SKM-1 (cell line): ENCODE measurements around the gene GOSR1.
"Not testable (repeated sequence)": the region's sequence is repeated elsewhere in the genome, so short reads cannot be mapped to it uniquely, and the experiment has no call there.

Source experiments
- DNase-seq: peaks from one replicate; lab custom pipeline; 2025; ENCODE audit not compliant: unreplicated experiment; lab: John Stamatoyannopoulos, UW

Gene GOSR1

DNA sequence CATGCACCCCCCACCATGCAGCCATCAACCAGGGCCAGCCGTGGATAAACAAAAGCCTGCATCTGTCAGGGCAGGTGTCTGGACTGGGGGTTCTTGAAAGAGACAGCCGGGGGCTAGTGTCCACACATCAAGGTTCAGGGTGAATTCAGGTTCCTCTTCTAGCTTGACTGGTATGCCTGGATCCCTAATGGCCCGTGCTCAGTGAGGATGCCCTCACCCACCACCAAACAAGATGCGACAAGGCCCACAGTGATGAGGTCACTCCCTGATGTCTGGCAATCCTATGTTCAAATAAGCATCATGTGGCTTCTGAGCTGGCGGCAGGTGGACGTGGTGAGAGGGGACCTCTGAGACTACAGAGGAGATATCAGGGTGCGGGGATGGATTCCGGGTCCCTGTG, 64.6 kb downstream of the GOSR1 start:
- no peak for DNase-seq

DNA sequence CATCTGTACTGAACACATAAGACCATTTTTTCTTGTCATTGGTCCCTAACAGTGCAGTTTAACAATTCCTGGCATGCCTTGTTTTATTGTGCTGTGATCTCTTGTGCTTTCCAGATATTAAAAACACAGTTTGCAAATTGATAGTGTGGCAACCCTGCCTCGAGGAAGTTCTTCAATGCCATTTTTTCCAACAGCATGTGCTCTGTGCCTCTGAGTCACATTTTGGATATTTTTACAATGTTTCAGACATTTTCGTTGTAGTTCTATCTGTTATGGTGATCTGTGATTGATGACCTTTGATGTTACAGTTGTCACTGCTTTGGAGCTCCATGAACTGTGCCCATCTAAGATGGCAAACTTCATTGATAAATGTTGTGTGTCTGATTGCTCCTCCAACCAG, 66.2 kb downstream of the GOSR1 start:
- no peak for DNase-seq

DNA sequence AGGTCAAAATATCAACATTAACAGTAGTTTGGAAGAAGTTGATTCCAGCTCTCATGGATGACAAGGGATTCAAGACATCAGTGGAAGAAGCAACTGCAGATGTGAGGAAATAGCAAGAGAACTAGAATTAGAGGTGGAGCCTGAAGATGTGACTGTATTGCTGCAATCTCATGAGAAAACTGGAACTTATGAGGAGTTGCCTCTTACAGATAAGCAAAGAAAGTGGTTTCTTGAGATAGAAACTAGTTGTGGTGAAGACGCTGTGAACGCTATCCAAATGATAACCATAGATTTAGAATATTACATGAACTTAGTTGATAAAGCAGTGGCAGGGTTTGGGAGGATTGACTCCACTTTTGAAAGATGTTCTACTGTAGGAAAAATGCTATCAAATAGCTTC, 67.8 kb downstream of the GOSR1 start:
- peak; percentile 37 for DNase-seq

DNA sequence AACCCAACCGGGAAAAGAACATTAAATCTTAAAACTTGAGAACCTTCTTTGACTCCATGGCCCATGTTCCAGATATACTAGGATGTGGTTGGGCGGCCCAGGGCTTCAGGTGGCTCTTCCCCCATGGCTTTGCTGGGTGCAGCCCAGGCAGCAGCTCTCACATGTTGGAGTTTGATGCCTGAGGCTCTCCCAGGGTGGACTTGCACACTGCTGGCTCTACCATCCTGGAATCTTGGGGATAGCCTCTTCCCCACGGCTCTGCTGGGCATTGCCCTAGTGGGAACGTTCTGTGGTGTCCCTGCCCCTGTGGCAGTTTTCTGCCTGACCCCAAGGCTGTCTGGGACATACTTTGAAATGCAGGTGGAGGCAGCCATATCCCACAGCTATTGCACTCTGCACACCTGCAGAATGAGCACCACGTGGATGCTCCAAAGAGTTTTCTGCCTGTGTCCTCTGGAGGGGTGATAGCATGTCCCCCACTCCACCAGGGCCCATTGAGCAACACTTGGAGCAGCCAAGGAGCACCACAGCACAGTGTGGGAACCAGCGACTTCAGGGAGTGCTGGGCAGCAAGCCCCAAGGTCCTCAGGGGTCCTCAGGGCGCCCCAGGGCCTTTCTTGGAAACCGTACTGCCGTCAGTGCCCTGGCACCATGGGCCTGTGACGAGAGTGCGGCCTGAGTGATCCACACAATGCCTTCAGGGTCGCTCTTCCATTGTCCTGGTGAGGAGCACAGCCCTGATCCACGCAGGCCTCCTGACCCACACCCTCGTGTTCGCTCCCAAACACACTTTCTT, 70.8 kb downstream of the GOSR1 start:
- no peak for DNase-seq

DNA sequence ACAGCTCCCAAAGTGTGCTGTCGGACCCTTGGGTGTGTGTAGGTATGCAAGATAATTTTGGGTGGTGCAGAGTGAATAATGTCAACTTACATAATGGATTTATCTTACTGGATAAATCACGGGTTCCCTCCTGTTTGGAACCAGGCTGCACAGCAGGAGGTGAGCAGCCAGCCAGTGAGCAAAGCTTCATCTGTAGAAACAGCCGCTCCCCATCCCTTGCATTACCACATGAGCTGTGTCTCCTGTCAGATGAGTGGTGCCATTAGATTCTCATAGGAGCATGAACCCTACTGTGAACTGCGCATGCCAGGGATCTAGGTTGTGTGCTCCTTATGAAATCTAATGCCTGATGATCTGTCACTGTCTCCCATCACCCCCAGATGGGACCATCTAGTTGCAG, 72.0 kb downstream of the GOSR1 start:
- not testable (repeated sequence) for DNase-seq

DNA sequence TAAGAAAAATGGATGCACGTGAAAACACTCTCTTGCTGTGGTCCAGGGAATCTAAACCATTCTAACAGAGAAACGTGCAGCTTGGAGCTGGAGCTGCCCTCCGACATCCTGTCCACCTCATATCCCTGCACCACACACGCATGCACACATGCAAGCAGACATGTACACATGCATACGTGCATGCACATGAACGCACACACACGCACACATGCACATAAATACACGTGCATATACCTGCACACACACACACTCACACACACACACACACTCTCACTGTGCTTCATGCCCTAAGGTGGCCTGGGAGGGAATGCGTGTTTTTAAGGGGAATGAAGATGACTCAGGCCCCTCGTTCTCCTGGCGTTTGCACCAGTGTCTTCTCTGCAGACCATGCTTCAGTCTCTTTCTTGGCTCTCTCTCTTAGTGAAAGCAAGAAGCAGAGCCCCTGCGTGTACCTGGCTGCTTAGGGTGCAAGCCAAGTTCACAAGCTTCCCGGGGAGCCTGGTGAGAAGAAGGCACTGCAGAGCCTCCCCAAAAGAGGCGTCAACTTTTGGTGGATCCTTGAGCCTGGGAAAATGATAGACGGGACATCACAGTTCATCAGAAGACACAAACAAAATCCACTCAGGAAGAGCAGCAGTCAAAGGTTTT, 72.8 kb downstream of the GOSR1 start:
- no peak for DNase-seq

DNA sequence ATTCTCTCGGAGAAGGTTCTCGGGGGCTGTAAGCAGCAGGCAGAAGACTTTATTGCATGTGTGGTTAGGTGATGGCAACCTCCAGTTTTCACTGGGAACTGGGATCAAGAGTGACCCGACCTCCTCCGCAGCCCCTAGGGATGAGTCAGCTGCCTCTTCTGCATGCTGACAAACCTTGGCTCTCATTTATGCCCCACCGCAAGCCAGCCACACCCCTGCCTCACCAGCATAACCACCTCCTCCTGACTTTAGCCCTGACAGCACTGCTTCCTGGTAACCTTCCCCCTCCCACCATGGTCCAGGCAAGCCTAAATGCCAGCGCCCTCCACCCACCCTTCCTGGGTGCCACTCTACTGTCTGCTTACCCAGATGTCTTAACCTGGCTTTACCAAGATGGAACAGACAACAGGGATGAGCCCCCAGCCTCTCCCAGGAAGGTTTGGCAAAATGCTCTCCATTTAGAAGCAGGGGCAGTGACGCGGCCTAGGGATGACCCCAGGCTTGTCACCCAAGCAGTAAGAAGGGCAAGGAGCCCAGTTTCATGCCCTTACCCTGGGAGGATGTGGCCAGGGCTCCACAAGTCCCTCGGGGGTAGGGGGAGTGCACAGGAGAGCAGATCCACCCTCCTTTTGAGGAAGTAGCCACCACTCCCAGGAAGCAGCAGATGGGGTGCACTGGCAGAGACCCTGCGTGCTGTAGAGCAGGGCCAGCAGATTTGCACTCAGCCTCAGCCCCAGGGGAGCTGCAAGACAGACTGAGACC, 73.5 kb downstream of the GOSR1 start:
- peak; percentile 71 for DNase-seq

DNA sequence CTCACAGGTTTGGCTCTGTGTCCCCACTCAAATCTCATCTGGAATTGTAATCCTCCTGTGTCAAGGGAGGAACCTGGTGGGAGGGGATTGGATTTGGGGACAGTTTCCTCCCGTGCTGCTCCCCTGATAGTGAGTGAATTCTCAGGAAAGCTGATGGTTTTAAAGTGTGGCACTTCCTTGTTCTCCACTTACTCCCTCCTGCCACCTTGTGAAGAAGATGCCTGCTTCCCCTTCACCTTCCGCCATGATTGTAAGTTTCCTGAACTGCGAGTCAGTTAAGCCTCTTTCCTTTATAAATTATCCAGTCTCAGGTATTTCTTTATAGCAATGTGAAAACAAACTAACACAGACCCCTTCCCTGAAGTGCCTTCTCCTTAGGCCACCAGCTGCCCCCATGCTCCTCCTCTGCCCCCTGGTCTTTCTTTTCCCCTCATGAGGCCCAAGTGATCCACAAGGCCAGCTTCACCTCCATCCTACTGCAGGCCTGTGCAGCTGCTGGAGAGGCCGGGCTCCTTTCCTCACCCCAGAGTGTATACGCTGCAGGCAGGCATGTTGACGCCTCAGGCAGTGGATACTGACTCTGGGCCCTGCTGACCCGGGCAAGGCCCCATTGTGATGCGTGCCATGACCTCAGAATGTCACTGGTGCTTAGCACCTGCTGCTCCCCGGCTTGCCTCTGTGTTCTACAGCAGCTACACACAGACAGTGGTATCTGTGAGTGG, 74.2 kb downstream of the GOSR1 start:
- not testable (repeated sequence) for DNase-seq

DNA sequence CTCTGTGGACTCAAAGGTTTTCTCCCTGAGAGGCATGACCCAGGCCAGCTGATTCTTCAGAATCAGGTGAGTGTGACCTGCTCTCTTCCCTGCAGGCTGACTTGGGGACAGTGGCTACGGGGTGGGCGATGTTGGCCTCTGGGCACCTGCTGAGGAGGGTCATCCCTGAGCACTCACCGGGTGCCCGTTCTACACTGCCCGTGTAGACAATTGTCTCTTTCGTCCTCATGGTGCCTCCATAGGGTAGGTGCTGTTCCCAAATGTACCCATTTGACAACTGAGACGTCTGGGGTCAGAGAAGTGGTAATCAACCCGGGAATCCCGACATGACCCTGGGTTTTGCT, 74.8 kb downstream of the GOSR1 start:
- no peak for DNase-seq

DNA sequence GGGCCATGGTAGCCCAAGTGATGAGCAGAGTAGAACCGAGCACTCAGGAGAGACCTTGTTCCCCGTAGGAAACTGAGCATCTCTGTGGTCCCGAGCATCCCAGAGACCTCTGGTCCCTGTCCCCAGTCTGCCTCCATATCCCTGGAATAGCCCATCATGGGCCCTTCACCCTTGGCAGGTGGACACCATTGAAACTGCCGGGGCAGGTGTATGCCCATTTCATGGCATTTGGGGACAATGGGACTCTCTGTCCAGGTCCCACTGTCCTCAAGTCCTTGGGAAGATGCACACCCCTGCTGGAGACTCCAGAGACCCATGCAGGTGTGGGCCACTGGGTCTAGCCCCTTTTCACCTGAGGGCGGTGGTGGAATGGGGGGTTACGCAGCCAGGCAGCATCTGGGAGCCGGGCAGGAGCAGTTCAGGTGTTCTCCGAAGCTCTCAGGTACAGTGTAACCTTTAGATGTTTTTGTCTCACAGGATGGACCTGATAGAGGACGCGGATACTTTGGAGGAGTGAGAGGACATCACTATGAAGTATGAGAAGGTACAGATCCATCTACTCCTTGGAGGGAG, 75.9 kb downstream of the GOSR1 start:
- no peak for DNase-seq

DNA sequence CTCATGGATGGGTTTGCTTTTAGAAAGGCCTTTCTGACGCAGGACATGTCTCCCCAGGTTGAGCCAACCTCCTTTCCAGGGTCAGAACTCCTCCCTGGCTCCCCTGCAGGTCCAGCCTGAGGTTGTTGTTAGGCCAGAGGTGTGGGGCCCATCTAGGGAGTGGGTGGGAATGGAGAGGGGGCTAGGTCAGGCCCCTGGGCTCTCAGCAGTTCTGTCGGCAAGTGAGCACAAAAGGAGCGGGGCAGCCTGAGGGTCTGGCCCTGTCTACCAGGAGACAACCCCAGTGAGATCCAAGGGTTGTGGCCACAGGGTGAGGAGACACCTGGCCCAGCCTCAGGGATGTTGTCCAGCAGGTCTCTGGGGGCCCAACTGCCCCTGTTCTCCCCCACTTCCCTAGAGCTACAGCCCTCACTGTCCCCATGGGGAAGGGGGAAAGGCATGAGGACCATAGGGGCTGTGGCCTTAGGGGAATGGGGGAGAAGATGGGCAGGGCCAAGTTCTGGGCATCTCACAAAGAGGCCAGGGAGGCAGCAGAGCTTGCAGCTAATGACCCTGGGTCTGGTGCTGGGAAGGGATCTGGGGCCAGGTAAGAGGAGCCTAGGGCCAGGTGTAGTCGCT, 76.7 kb downstream of the GOSR1 start:
- not testable (repeated sequence) for DNase-seq

DNA sequence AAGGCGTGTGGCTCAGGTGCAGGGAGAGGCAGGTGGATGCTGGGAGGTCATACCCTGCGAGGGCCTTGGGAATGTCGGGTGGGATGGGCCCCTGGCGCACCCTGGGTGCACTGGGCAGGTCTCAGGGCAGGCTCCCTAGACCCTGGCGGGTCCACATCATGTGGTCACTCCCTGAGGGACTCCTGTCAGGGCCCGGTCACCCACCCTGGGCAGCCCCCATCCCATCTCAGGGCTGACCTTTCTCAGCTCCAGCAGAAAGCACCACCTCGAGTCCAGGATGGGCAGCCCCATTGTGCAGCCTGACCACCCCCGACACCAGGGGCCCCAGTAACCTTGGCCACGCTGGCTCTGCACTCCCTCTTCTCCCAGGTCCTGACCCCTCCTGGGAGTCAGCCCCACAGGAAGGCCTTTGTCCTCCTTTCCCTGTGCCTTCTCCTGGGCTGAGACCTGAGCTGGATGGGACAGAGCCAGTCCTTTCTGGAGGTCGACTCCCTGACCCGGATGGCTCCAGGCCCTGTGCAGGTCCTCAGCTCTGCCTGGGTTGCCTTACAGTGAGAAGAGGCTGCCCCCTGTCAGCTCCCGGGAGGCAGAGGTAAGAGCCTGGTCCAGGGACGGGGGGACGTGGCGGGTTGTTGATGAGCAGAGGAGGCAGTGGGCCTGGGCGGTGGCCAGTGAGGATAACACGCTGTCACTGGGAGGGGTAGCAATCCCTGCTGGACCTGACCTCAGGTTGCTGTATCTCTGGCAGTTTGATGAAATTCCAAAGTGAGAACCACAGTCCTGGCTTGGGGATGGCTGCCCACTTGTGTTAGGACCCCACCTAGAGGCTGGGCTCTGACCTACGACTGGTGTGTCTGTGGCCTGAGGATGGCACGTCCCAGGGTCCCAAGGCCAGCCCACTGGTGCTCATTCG, 77.9 kb downstream of the GOSR1 start:
- no peak for DNase-seq

DNA sequence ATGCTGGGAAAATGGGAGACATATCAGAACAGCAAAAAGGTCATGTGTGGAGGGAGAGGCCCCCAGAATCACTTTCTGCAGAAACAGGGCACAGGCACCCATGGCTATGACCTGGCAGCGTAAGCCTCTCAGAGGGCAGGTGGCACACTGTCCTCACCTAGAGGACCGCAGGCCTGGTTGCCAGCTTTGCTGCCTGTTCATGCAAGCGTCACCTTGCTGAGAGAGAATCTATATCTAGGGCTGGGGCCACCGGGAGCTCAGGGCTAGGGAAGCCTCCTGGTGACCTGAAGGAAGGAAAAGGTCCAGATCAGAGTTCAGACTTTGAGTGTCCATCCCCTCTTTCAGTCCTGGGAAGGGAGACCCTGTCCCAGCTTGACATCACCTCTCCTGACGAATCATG, 78.7 kb downstream of the GOSR1 start:
- DNase-seq = no peak

DNA sequence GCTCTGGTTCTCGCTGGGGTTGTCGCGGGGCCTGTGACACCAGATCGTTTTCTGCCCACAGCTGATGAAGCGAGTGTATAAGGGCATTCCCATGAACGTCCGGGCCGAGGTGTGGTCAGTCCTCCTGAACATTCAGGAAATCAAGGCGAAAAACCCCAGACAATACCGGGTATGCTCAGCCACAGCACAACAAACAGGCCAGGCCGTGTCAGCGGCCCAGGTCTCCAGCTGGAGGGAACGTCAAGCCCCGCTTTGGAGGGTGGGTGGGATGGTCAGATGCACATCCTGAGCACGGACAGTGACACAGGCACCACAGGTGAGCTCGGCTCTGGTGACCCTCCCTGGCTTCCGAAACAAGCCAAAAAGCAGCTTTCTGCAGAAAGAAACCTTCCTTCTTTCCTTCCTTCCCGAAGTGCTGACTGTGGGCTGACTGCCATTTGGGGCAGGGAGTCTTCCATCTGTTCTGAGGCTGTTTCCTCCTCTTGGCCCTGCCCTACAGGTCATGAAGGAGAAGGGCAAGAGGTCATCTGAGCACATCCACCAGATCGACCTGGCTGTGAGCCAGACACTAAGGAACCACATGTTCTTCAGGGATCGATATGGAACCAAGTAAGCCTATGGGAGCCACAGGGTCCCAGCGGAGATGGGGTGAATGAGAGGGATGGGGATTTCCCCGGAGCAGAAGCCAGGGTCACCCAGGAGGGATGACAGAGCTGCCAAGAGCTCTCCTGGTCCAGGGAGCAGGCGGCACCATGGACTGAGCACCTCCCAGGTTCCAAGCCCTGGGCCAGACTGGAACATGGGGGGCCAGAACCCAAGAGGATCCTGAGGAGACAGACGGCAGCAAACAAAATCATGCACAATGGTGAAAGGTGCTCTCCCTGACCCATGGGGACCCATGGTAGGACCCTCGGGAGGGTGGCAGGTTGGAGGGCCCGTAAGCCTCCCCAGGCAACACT, 79.4 kb downstream of the GOSR1 start:
- no peak for DNase-seq

DNA sequence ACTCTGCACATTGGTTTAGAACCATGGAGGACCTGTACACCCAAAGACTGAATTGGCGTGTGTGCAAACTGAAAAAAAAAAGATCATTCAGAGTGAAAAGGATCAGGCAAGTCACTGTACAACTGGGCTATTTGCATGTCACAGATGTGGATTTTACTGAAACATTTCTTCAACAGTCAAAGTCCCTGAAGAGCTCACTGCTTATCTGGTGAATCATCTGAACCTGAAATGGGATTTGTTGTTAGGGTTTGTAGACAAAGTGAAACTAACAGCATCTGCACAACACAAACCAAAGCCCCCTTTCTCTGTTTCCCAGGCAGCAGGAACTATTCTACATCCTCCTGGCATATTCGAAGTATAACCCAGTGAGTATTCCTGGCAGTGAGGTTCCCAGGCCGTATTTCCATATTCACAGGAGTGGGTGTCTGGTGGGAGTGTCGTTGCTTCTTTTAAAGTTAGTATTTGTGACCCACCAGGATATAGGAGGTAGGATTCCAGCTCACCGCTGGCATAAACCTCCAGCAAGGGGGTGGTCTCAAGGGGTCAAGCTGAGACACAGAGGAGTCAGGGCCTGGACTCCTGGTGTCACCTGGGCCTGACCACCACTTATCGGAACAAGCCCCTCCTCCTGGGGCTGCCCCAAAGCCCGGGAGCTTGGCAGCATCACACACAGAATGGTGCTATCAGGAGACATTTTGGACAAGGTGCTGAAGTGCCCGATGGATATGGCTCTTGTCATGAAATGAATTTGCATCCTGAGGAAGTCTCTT, 80.9 kb downstream of the GOSR1 start:
- DNase-seq = no peak

DNA sequence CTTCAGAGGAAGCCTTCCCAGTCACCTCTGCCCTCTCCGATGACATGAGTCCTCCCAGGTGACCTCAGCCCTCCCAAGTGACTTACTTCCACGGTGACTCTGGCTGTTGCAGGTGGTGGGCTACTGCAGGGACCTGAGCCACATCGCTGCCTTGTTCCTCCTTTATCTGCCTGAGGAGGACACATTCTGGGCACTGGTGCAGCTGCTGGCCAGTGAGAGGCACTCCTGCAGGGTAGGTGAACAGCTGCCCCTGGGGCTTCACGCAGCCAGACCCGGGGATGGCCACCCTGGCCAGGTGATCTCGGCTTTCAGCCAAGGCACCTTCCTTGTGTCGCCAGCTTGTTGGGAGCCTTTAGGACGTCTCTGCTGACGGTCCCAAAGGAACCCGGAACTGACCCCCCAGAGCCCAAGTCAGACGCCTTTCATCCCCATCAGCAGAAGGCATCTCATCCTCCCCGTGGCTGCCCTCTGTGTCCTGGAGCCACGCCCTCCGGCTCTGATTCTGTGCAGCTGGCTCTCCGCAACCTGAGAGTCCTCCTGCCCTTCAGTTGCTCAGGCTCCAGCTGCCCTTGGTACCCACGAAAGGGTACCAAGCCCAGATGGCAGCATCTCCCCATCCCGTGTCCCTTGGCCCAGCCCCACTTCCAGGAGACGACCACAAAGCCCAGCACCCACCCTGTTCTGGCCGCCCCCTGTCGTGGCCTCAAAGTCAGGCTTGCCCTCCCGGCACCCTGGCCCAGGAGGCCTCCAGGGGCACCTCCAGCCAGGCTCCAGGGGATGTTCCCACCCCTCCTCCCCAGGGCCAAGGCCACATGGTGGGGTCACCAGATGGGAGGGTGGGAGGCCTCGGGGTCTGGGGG, 81.7 kb downstream of the GOSR1 start:
- no peak for DNase-seq

DNA sequence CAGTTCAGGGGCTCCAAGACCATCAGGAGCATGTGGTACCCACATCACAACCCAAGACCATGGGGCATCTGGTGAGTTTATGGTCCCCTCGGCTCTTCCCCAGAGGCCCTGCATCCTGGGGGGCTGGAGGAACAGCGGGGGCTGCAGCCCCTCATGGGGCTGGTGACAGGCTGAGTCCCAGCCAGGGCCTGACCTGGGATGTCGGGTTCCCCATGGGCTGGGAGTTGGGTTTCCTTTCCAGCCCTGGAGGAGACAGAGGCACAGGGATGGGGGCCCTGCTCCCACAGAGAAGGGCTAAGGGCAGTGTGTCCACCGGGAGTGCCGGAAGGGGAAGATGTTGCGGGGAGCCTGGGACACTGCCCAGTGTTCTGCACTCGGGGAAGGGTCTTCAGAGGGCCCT, 82.4 kb downstream of the GOSR1 start:
- DNase-seq = no peak
